ENCODE results near the gene ACO2.

DNA sequence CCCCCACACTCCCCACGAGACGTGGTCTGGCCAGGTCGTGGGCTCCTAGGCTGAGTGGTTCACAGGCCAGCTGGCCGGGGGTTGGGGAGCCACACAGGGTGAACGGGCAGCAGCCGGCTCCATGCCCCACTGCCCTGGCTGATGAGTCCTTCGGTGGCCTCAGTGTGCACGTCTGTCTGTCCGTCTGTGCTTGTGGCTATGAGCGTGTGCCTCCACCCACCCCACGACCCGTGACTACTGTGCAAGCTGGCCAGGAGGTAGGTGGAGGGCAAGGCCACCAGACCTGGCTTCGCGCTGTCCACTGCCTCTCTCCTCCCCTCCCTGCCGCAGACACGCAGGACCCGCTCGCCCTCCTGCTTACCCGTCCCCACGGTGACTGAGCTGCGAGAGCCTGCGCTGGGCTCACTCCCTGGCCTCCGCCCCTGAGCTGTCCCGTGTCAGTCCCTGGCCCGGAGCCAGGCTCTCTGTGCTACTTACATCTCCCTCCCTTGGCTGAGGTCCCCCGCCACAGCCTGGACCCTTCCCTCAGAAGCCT, 106.0 kb downstream of the ACO2 start:
- TF ChIP-seq, protein P1, sequence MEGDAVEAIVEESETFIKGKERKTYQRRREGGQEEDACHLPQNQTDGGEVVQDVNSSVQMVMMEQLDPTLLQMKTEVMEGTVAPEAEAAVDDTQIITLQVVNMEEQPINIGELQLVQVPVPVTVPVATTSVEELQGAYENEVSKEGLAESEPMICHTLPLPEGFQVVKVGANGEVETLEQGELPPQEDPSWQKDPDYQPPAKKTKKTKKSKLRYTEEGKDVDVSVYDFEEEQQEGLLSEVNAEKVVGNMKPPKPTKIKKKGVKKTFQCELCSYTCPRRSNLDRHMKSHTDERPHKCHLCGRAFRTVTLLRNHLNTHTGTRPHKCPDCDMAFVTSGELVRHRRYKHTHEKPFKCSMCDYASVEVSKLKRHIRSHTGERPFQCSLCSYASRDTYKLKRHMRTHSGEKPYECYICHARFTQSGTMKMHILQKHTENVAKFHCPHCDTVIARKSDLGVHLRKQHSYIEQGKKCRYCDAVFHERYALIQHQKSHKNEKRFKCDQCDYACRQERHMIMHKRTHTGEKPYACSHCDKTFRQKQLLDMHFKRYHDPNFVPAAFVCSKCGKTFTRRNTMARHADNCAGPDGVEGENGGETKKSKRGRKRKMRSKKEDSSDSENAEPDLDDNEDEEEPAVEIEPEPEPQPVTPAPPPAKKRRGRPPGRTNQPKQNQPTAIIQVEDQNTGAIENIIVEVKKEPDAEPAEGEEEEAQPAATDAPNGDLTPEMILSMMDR (IDR thresholded peaks at IDR 0.05) = no peak
- TF ChIP-seq POLR2AphosphoS5 (IDR thresholded peaks at IDR 0.05) = no peak

All from upper lobe of left lung (tissue), 4 donors.